GM19324 (cell line): ENCODE measurements around the gene WDR59.

Experiments used
- ATAC-seq: cut with Tn5 transposase; IDR thresholded peaks from one replicate; pipeline ENCODE4 v1.9.1; 2021; ENCODE audit warnings: mild to moderate bottlenecking, moderate library complexity; ENCODE audit not compliant: unreplicated experiment, low FRiP score

The WDR59 gene

GRCh38 chr16:74987027-74987681 lies 2.2 kb upstream of the WDR59 start:
- ATAC-seq = no peak

GRCh38 chr16:74984194-74984528 lies 762 bp downstream of the WDR59 start:
- no peak for ATAC-seq

- ATAC-seq = no peak
These were observed 2.7 kb downstream of the WDR59 start for GRCh38 chr16:74982256-74982655.

GRCh38 chr16:74975591-74975990 lies 9.3 kb downstream of the WDR59 start:
- no peak for ATAC-seq

- ATAC-seq = no peak
These were observed 11.6 kb downstream of the WDR59 start for GRCh38 chr16:74973304-74973703.

GRCh38 chr16:74954763-74955162 lies 30.2 kb downstream of the WDR59 start:
- no peak for ATAC-seq

GRCh38 chr16:74951681-74952080 lies 33.2 kb downstream of the WDR59 start:
- ATAC-seq = no peak

GRCh38 chr16:74951206-74951605 lies 33.7 kb downstream of the WDR59 start:
- ATAC-seq = no peak

- no peak for ATAC-seq
These were observed 34.4 kb downstream of the WDR59 start for GRCh38 chr16:74950511-74950910.

GRCh38 chr16:74949309-74949708 lies 35.6 kb downstream of the WDR59 start:
- ATAC-seq = no peak

GRCh38 chr16:74944466-74944865 lies 40.5 kb downstream of the WDR59 start:
- ATAC-seq = no peak

- ATAC-seq = no peak
These were observed 41.7 kb downstream of the WDR59 start for GRCh38 chr16:74942977-74943918.

- no peak for ATAC-seq
These were observed 42.4 kb downstream of the WDR59 start for GRCh38 chr16:74942566-74942965.

- no peak for ATAC-seq
These were observed 45.2 kb downstream of the WDR59 start for GRCh38 chr16:74939688-74940087.

GRCh38 chr16:74936902-74937560 lies 47.9 kb downstream of the WDR59 start:
- ATAC-seq = no peak

- no peak for ATAC-seq
These were observed 53.5 kb downstream of the WDR59 start for GRCh38 chr16:74931445-74931844.

- no peak for ATAC-seq
These were observed 55.3 kb downstream of the WDR59 start for GRCh38 chr16:74929636-74930035.

GRCh38 chr16:74926805-74927204 lies 58.1 kb downstream of the WDR59 start:
- no peak for ATAC-seq

- no peak for ATAC-seq
These were observed 61.0 kb downstream of the WDR59 start for GRCh38 chr16:74923766-74924460.

- no peak for ATAC-seq
These were observed 62.5 kb downstream of the WDR59 start for GRCh38 chr16:74922150-74923138.
